ENCODE data around the gene RDX.

RDX gene

GRCh38 chr11:110156503-110156902 lies 139.9 kb downstream of the RDX start:
- Histone ChIP-seq H3K79me2 (ENCODE audit: low read length) (no peaks in the 10 kb centered on the region), H3K27ac (ENCODE audit: low read length) (no peak overlapping the region), H4K20me1 (ENCODE audit: insufficient read depth, low read length) (no peaks in the 10 kb centered on the region), H3K36me3 (replicated peaks; ENCODE audit: insufficient read depth, low read length) (no peaks in the 10 kb centered on the region; the same call in 1 of the 2 replicates), H3K4me1 (ENCODE audit: low read length) (no peaks in the 10 kb centered on the region), H3F3A (ENCODE audit: insufficient read depth, low read length) (no peaks in the 10 kb centered on the region), H3K9ac (ENCODE audit: low read length) (no peak overlapping the region), H3K4me2 (ENCODE audit: low read depth, low read length) (no peak overlapping the region), H2AFZ (ENCODE audit: low read length) (no peak overlapping the region), H3K9me3 (replicated peaks; ENCODE audit: insufficient read depth, low read length) (no peaks in the 10 kb centered on the region), H3K9me2 (replicated peaks; ENCODE audit: insufficient read depth, low read length) (no peaks in the 10 kb centered on the region), H3K4me3 (ENCODE audit: low read length) (no peak overlapping the region), H3K27me3 (replicated peaks; ENCODE audit: insufficient read depth, low read length) (no peaks in the 10 kb centered on the region)
- TF ChIP-seq CTCF (IDR thresholded peaks at IDR 0.05; ENCODE audit: low read length) (no peak), EZH2 (optimal IDR thresholded peaks at IDR 0.05; ENCODE audit: low read depth, low read length) (no peak), EZH2phosphoT487 (IDR thresholded peaks at IDR 0.05; ENCODE audit: low read length) (no peak)
- no peak for DNase-seq

GRCh38 chr11:110153474-110153873 lies 142.9 kb downstream of the RDX start:
- Histone ChIP-seq H3K4me2 (ENCODE audit: low read depth, low read length) (no peak overlapping the region), H3F3A (ENCODE audit: insufficient read depth, low read length) (no peaks in the 10 kb centered on the region), H3K9ac (ENCODE audit: low read length) (no peak overlapping the region), H3K36me3 (replicated peaks; ENCODE audit: insufficient read depth, low read length) (no peaks in the 10 kb centered on the region), H3K4me1 (ENCODE audit: low read length) (no peaks in the 10 kb centered on the region), H3K27me3 (replicated peaks; ENCODE audit: insufficient read depth, low read length) (no peaks in the 10 kb centered on the region), H3K9me3 (replicated peaks; ENCODE audit: insufficient read depth, low read length) (no peaks in the 10 kb centered on the region), H3K9me2 (replicated peaks; ENCODE audit: insufficient read depth, low read length) (no peaks in the 10 kb centered on the region), H2AFZ (ENCODE audit: low read length) (no peak overlapping the region), H4K20me1 (ENCODE audit: insufficient read depth, low read length) (no peaks in the 10 kb centered on the region), H3K4me3 (ENCODE audit: low read length) (no peak overlapping the region), H3K79me2 (ENCODE audit: low read length) (0 out of 2 replicates have a peak, but pooled peaks cover 3% of the 10 kb centered on the region), H3K27ac (ENCODE audit: low read length) (no peak overlapping the region)
- TF ChIP-seq EZH2 (optimal IDR thresholded peaks at IDR 0.05; ENCODE audit: low read depth, low read length) (no peak), EZH2phosphoT487 (IDR thresholded peaks at IDR 0.05; ENCODE audit: low read length) (no peak), CTCF (IDR thresholded peaks at IDR 0.05; ENCODE audit: low read length) (no peak)
- DNase-seq = no peak

GRCh38 chr11:110152199-110152598 lies 144.2 kb downstream of the RDX start:
- TF ChIP-seq EZH2phosphoT487 (IDR thresholded peaks at IDR 0.05; ENCODE audit: low read length) = no peak
- no peak for TF ChIP-seq CTCF (IDR thresholded peaks at IDR 0.05; ENCODE audit: low read length)
- TF ChIP-seq EZH2 (optimal IDR thresholded peaks at IDR 0.05; ENCODE audit: low read depth, low read length) = no peak
- H3K9ac ChIP-seq (ENCODE audit: low read length) = no peak overlapping the region
- H3K4me3 ChIP-seq (ENCODE audit: low read length) = no peak overlapping the region
- no peaks in the 10 kb centered on the region for H3K9me3 ChIP-seq (replicated peaks; ENCODE audit: insufficient read depth, low read length)
- H3K9me2 ChIP-seq (replicated peaks; ENCODE audit: insufficient read depth, low read length) = no peaks in the 10 kb centered on the region
- no peaks in the 10 kb centered on the region for H3K27me3 ChIP-seq (replicated peaks; ENCODE audit: insufficient read depth, low read length)
- H2AFZ ChIP-seq (ENCODE audit: low read length) = no peak overlapping the region
- 0 out of 2 replicates have a peak, but pooled peaks cover 3% of the 10 kb centered on the region for H3K79me2 ChIP-seq (ENCODE audit: low read length)
- no peaks in the 10 kb centered on the region for H3K36me3 ChIP-seq (replicated peaks; ENCODE audit: insufficient read depth, low read length)
- H4K20me1 ChIP-seq (ENCODE audit: insufficient read depth, low read length) = no peaks in the 10 kb centered on the region
- H3K27ac ChIP-seq (ENCODE audit: low read length) = no peak overlapping the region
- no peak overlapping the region for H3K4me2 ChIP-seq (ENCODE audit: low read depth, low read length)
- no peak for DNase-seq
- H3K4me1 ChIP-seq (ENCODE audit: low read length) = no peaks in the 10 kb centered on the region
- no peaks in the 10 kb centered on the region for H3F3A ChIP-seq (ENCODE audit: insufficient read depth, low read length)
